Loucy (cell line): ENCODE data around the gene SLC6A6.

ENCODE experiments used
- H2AFZ ChIP-seq: fragments of 200-600 bp; sonication (generic); 2 replicates; pipeline ENCODE4 v1.6.0; 2016; ENCODE audit warnings: antibody characterized with exemption, mild to moderate bottlenecking, low read length, moderate library complexity
- H3F3A ChIP-seq: fragments of 200-600 bp; 2 replicates; pipeline ENCODE4 v1.6.0; 2016; ENCODE audit warnings: antibody characterized with exemption, low read depth, mild to moderate bottlenecking
- H3K27me3 ChIP-seq: fragments of 200-600 bp; sonication (generic); 2 replicates; pipeline ENCODE4 v1.6.1; 2014; ENCODE audit warnings: low read length, mild to moderate bottlenecking; ENCODE audit not compliant: insufficient read depth, poor library complexity, severe bottlenecking
- H3K36me3 ChIP-seq: fragments of 200-600 bp; sonication (generic); 2 replicates; pipeline ENCODE4 v1.6.1; 2016; ENCODE audit warnings: low read length; ENCODE audit not compliant: insufficient read depth
- H3K4me1 ChIP-seq: fragments of 200-600 bp; sonication (generic); 2 replicates; pipeline ENCODE4 v1.5.1; 2014; ENCODE audit warnings: low read length, mild to moderate bottlenecking; ENCODE audit not compliant: insufficient read depth, poor library complexity, severe bottlenecking
- H3K4me2 ChIP-seq: fragments of 200-600 bp; sonication (generic); 2 replicates; pipeline ENCODE4 v1.6.0; 2014; ENCODE audit warnings: antibody characterized with exemption, low read length, low read depth, mild to moderate bottlenecking; ENCODE audit not compliant: poor library complexity, severe bottlenecking
- H3K4me3 ChIP-seq: fragments of 200-600 bp; sonication (generic); 2 replicates; pipeline ENCODE4 v1.5.1; 2014; ENCODE audit warnings: low read length, mild to moderate bottlenecking, mixed read lengths; ENCODE audit not compliant: poor library complexity, severe bottlenecking
- H3K79me2 ChIP-seq: fragments of 200-600 bp; sonication (generic); 2 replicates; pipeline ENCODE4 v1.6.1; 2014; ENCODE audit warnings: low read length; ENCODE audit not compliant: insufficient read depth
- H3K9ac ChIP-seq: fragments of 200-600 bp; sonication (generic); 2 replicates; pipeline ENCODE4 v1.6.0; 2014; ENCODE audit warnings: mild to moderate bottlenecking, low read depth, low read length, moderate library complexity; ENCODE audit not compliant: poor library complexity, severe bottlenecking
- H3K9me2 ChIP-seq: fragments of 200-600 bp; sonication (generic); replicated peaks from 2 replicates; pipeline ENCODE4 v1.6.1; 2016; ENCODE audit warnings: low read depth, low read length, mixed read lengths
- H3K9me3 ChIP-seq: fragments of 200-600 bp; sonication (generic); 2 replicates; pipeline ENCODE4 v1.6.1; 2014; ENCODE audit warnings: mild to moderate bottlenecking, antibody characterized with exemption, low read length, low read depth; ENCODE audit not compliant: insufficient read depth
- H4K20me1 ChIP-seq: fragments of 200-600 bp; sonication (generic); 2 replicates; pipeline ENCODE4 v1.6.0; 2014; ENCODE audit warnings: antibody characterized with exemption, low read length, mild to moderate bottlenecking; ENCODE audit not compliant: insufficient read depth, poor library complexity, severe bottlenecking
- CTCF ChIP-seq: fragments of 200-600 bp; sonication (generic); conservative IDR thresholded peaks from 2 replicates; pipeline ENCODE4 v1.5.1; 2014; ENCODE audit warnings: mild to moderate bottlenecking, antibody characterized with exemption, low read length
- EZH2phosphoT487 ChIP-seq: fragments of 200-600 bp; IDR thresholded peaks from 2 replicates; pipeline ENCODE4 v1.6.1; 2018; ENCODE audit warnings: antibody characterized with exemption, mild to moderate bottlenecking, moderate library complexity, borderline replicate concordance

SLC6A6 gene

GRCh38 chr3:14377838-14378169 is 24.6 kb upstream of the SLC6A6 start:
- H2AFZ ChIP-seq = peak overlapping the region; percentile 58; the same call in 1 of the 2 replicates
- TF ChIP-seq CTCF (no peak), EZH2phosphoT487 (no peak)
- peak overlapping the region; percentile 8 for H3K9ac ChIP-seq
- peak overlapping the region; percentile 33 for H3K4me2 ChIP-seq
- H3K27me3 ChIP-seq = no peaks in the 10 kb centered on the region
- H3K36me3 ChIP-seq = no peaks in the 10 kb centered on the region
- H3K9me2 ChIP-seq = no peaks in the 10 kb centered on the region
- no peaks in the 10 kb centered on the region for H3K9me3 ChIP-seq
- no peaks in the 10 kb centered on the region for H4K20me1 ChIP-seq
- H3K79me2 ChIP-seq = no peaks in the 10 kb centered on the region
- H3K4me1 ChIP-seq = peaks cover 23% of the 10 kb centered on the region
- H3K4me3 ChIP-seq = peak overlapping the region; percentile 0
- H3F3A ChIP-seq = no peaks in the 10 kb centered on the region

DNA sequence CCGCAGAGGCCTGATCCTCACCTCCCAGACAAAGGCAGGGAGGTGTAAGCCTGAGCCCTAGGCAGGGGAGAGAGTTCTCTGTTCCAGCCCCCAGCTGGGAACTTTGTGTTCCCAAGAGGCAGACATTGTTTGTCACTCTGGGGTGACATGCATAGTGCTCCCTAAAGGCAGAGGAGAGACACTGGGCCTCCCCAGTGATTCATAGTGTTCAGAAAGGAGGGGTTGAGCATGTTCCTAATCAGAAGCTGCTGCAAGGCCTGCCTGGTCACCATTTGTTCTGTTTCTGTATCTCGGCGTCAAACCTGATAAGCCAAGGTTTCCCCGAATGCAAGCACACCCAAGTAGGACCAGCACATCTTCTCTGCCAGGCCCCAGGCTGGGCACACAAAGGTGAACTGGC is 24.0 kb upstream of the SLC6A6 start:
- Histone ChIP-seq H3K36me3 (no peaks in the 10 kb centered on the region), H3K9ac (peak overlapping the region; percentile 8), H2AFZ (0 out of 2 replicates have a peak overlapping the region, but pooled peaks have one; percentile 58), H3K27me3 (no peaks in the 10 kb centered on the region), H3K4me3 (peak overlapping the region; percentile 0), H3K9me3 (no peaks in the 10 kb centered on the region), H4K20me1 (no peaks in the 10 kb centered on the region), H3K79me2 (no peaks in the 10 kb centered on the region), H3K9me2 (no peaks in the 10 kb centered on the region), H3K4me1 (peaks cover 23% of the 10 kb centered on the region), H3K4me2 (peak overlapping the region; percentile 33), H3F3A (no peaks in the 10 kb centered on the region)
- no peak for TF ChIP-seq EZH2phosphoT487
- TF ChIP-seq CTCF = no peak

DNA sequence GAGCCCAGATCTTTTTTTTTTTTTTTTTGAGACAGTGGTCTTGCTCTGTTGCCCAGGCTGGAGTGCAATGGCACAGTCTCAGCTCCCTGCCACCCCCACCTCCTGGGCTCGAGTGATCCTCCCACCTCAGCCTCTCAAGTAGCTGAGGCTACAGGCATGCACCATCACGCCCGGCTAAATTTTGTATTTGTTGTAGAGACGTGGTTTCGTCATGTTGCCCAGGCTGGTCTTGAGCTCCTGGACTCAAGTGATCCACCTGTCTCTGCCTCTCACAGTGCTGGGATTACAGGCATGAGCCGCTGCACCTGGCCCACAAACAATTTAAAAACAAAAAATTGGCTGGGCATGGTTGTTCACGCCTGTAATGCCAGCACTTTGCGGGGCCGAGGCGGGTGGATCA is 22.6 kb upstream of the SLC6A6 start:
- Histone ChIP-seq H3K4me2 (no peak overlapping the region), H3K27me3 (no peaks in the 10 kb centered on the region), H3K79me2 (no peaks in the 10 kb centered on the region), H4K20me1 (no peaks in the 10 kb centered on the region), H3K4me3 (no peak overlapping the region), H3K9me3 (no peaks in the 10 kb centered on the region), H3F3A (no peaks in the 10 kb centered on the region), H2AFZ (no peak overlapping the region), H3K9me2 (no peaks in the 10 kb centered on the region), H3K4me1 (peaks cover 23% of the 10 kb centered on the region), H3K9ac (no peak overlapping the region), H3K36me3 (no peaks in the 10 kb centered on the region)
- TF ChIP-seq EZH2phosphoT487 (no peak), CTCF (no peak)
